ENCODE data around the gene A4GNT.

GRCh38 chr3:138172625-138173024 lies 40.4 kb upstream of the A4GNT start:
- no peak for TF ChIP-seq CTCF (IDR thresholded peaks at IDR 0.05)
- no peak for TF ChIP-seq POLR2A (IDR thresholded peaks at IDR 0.05)
